Nephron progenitor cell (in vitro differentiated cells): ENCODE measurements around the gene FSHR.

Experiments
- DNase-seq: peaks from one replicate; pipeline ENCODE4 v3.0.0; 2021
- H3K27ac Mint-ChIP-seq: 2 replicates; pipeline ENCODE4 v1.8.0; 2021; ENCODE audit warnings: mild to moderate bottlenecking, moderate library complexity, mixed read lengths
- H3K27me3 Mint-ChIP-seq: 2 replicates; pipeline ENCODE4 v1.8.0; 2021; ENCODE audit warnings: mild to moderate bottlenecking, low read depth, mixed read lengths; ENCODE audit not compliant: poor library complexity
- H3K36me3 Mint-ChIP-seq: 2 replicates; pipeline ENCODE4 v1.8.0; 2021; ENCODE audit warnings: low read depth, mixed read lengths
- H3K4me1 Mint-ChIP-seq: 2 replicates; pipeline ENCODE4 v1.8.0; 2021; ENCODE audit warnings: mixed read lengths
- H3K4me3 Mint-ChIP-seq: 2 replicates; pipeline ENCODE4 v1.8.0; 2021; ENCODE audit warnings: mild to moderate bottlenecking, moderate library complexity, mixed read lengths
- H3K9me3 Mint-ChIP-seq: 2 replicates; pipeline ENCODE4 v1.8.0; 2021; ENCODE audit warnings: mild to moderate bottlenecking, moderate library complexity, mixed read lengths
- TF ChIP-seq, protein P1 (sequence below): fragments of 200-600 bp; sonication (generic); IDR thresholded peaks from 2 replicates; pipeline ENCODE4 v1.5.0; 2021; ENCODE audit warnings: antibody characterized with exemption

FSHR gene

DNA sequence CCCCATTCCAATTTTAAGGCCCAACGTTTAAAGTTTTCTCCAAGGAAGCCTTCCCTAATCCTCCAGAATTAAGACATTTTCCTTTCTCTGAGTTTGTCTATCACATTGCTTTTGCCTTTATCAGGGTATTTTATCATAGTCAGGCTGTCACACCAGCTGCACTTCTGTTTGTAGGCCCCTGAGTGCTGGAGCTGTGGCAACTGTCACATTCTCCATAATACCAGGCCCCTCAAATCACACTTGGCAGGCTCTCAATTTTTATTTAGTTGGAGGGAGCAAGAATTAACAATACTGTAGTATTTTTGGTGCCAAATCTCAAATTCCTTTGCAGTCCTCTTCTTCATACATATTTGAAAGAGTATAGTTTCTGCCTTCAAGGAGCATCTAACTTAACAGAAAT, 122.2 kb downstream of the FSHR start:
- Mint-ChIP-seq H3K4me3 (no peak overlapping the region), H3K36me3 (no peaks in the 10 kb centered on the region), H3K27me3 (peaks cover 3% of the 10 kb centered on the region), H3K27ac (no peak overlapping the region), H3K9me3 (no peaks in the 10 kb centered on the region), H3K4me1 (peaks cover 46% of the 10 kb centered on the region)
- no peak for DNase-seq
- TF ChIP-seq, protein P1, sequence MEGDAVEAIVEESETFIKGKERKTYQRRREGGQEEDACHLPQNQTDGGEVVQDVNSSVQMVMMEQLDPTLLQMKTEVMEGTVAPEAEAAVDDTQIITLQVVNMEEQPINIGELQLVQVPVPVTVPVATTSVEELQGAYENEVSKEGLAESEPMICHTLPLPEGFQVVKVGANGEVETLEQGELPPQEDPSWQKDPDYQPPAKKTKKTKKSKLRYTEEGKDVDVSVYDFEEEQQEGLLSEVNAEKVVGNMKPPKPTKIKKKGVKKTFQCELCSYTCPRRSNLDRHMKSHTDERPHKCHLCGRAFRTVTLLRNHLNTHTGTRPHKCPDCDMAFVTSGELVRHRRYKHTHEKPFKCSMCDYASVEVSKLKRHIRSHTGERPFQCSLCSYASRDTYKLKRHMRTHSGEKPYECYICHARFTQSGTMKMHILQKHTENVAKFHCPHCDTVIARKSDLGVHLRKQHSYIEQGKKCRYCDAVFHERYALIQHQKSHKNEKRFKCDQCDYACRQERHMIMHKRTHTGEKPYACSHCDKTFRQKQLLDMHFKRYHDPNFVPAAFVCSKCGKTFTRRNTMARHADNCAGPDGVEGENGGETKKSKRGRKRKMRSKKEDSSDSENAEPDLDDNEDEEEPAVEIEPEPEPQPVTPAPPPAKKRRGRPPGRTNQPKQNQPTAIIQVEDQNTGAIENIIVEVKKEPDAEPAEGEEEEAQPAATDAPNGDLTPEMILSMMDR = no peak

DNA sequence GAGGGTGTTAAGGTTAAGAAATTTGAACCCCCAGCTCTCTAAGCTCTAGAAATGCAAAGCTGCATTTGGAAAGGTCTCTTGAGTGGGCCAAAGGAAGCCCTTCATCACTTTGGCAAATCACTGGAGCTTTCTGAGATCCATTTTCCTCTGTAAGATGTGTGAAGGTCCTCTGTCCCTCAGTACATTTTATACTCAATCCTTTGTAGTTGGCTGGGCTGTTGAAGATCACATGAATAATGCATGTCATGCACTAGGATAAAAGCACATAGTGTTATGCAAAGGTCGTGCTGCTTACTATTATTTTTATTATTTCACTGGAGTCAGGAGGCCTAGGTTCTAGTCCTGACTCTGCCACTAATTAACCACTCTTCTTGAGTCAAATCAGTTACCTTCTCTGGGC, 124.9 kb downstream of the FSHR start:
- H3K27me3 Mint-ChIP-seq = peaks cover 3% of the 10 kb centered on the region
- DNase-seq = no peak
- H3K9me3 Mint-ChIP-seq = no peaks in the 10 kb centered on the region
- H3K36me3 Mint-ChIP-seq = no peaks in the 10 kb centered on the region
- peaks cover 46% of the 10 kb centered on the region for H3K4me1 Mint-ChIP-seq
- peak overlapping the region; percentile 52 for H3K27ac Mint-ChIP-seq
- no peak overlapping the region for H3K4me3 Mint-ChIP-seq
- TF ChIP-seq, protein P1 = no peak

- DNase-seq = no peak
- no peaks in the 10 kb centered on the region for H3K36me3 Mint-ChIP-seq
- H3K4me1 Mint-ChIP-seq = peaks cover 37% of the 10 kb centered on the region
- no peak overlapping the region for H3K27ac Mint-ChIP-seq
- H3K27me3 Mint-ChIP-seq = peaks cover 3% of the 10 kb centered on the region
- TF ChIP-seq, protein P1 = no peak
- H3K9me3 Mint-ChIP-seq = no peaks in the 10 kb centered on the region
- no peak overlapping the region for H3K4me3 Mint-ChIP-seq
Observed at GRCh38 chr2:49028101-49028500, 126.2 kb downstream of the FSHR start.

- peaks cover 34% of the 10 kb centered on the region for H3K4me1 Mint-ChIP-seq
- peaks cover 3% of the 10 kb centered on the region for H3K27me3 Mint-ChIP-seq
- H3K9me3 Mint-ChIP-seq = no peaks in the 10 kb centered on the region
- H3K4me3 Mint-ChIP-seq = no peak overlapping the region
- no peak for DNase-seq
- H3K27ac Mint-ChIP-seq = no peak overlapping the region
- no peaks in the 10 kb centered on the region for H3K36me3 Mint-ChIP-seq
- TF ChIP-seq, protein P1 = no peak
Observed at GRCh38 chr2:49026706-49027105, 127.6 kb downstream of the FSHR start.

DNA sequence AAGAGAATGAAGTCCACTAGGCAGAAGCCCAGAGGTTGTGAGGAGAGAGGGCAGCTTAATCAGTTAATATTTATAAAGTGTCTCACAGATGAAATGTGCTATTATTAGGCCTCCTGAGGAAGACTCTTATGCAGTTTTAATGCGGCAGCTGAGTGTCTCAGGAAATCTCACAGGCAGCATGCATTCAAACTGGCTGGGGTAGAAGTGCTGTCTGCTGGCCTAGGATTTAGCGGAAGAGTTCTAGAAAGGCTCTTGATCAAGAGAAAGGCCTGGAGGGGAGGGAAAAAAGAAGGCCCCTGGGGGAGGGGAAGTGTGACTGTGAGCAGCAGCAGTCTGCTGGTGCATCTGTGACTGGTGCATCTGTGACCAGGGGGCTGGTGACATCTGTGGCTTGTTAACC, 133.0 kb downstream of the FSHR start:
- Mint-ChIP-seq H3K27me3 (peaks cover 4% of the 10 kb centered on the region), H3K36me3 (no peaks in the 10 kb centered on the region), H3K9me3 (no peaks in the 10 kb centered on the region), H3K27ac (no peak overlapping the region), H3K4me3 (no peak overlapping the region), H3K4me1 (peaks cover 5% of the 10 kb centered on the region)
- no peak for DNase-seq
- TF ChIP-seq, protein P1 = no peak

- peaks cover 3% of the 10 kb centered on the region for H3K4me1 Mint-ChIP-seq
- H3K27me3 Mint-ChIP-seq = peaks cover 4% of the 10 kb centered on the region
- TF ChIP-seq, protein P1 = no peak
- H3K4me3 Mint-ChIP-seq = no peak overlapping the region
- peaks cover 10% of the 10 kb centered on the region for H3K9me3 Mint-ChIP-seq
- DNase-seq = no peak
- H3K27ac Mint-ChIP-seq = no peak overlapping the region
- no peaks in the 10 kb centered on the region for H3K36me3 Mint-ChIP-seq
Observed at GRCh38 chr2:49005261-49005660, 149.1 kb downstream of the FSHR start.
